HG03575 (cell line): ENCODE data around the gene FBXW5.

Source experiments
- ATAC-seq: cut with Tn5 transposase; IDR thresholded peaks from one replicate; pipeline ENCODE4 v1.9.1; 2021; ENCODE audit not compliant: unreplicated experiment, insufficient number of reproducible peaks, low FRiP score; ENCODE audit errors: extremely low read depth

Gene FBXW5

GRCh38 chr9:136940526-136941230 is 3.9 kb downstream of the FBXW5 start:
- ATAC-seq, result no peak

DNA sequence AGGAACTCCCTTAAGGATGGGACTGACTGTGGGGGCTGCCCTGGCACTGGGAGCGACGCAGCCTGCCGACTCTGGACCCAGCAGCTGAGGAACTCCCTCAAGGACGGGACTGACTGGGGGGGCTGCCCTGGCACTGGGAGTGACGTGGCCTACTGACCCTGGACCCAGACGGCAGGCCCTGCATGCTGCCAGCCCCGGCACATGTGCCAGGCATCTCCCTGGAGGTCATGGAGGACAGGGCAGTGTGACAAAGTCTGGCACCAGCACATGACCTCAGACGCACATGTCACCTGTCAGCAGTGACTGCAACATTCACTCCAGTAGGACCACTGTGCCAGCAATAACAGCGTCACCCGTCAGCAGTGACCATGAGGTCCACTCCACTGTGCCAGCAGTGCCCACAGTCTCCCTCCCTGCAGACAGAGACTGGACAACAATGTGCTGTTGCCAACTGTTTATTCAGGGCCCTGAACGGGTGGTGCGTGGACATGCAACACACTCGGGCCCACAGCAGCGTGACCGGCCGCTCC is 4.5 kb downstream of the FBXW5 start:
- no peak for ATAC-seq

DNA sequence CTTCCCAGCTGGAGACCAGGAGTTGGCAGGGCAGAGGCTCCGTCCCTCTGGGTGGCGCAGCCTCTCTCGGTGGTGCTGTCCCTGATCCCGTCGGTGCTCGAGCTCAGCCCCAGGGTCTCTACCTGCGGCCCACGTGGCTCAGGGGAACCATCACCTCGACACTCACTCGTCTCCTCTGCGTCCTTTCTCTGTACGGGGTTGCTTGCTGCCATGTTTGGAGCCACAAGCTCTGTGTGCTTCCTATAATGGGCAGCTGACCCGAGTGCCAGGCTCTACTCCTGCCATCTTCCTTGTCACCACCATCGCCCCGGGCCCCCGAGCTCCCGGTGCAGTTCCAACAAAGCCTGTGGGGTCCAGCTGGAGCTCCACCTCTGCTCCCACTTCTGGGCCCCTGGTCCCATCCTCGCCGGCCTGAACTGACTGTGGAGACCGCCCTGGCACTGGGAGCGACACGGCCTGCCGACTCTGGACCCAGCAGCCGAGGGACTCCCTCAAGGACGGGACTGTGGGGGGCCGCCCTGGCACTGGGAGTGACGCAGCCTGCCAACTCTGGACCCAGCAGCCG is 5.0 kb downstream of the FBXW5 start:
- ATAC-seq, result no peak

DNA sequence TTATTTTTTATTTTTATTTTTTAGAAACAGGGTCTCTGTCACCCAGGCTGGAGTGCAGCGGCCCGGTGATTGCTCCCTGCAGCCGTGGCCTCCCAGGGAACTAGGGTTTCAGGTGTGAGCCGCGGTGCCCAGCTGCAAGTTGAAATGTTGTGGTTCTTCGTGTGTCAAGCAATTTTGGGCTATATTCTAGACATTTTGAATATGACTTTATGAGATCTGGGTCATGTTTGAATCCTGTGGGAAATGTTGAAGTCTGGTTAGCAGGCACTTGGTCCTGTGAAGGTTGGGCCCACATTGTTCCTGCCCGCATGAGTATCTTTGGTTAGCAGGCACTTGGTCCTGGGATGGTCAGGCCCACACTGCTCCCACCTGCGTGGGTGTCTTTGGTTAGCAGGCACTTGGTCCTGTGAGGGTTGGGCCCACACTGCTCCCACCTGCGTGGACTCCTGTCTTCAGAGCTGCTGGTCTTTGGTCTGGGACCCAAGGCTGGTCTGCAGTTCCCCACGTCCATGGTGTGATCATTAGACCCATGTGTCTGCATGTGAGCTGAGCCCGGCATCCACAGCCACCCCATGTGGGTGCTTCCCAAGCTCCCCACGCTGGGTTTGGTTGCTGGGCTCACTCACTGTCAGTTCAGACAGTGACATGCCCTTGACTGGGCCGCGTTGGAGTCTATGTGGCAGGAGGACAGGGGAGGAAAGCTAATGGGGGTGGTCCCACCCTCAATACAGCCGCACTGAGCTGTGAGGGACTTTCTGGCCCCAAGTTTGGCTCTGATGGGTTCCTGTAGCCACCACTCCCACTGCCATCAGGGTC is 7.1 kb downstream of the FBXW5 start:
- no peak for ATAC-seq

DNA sequence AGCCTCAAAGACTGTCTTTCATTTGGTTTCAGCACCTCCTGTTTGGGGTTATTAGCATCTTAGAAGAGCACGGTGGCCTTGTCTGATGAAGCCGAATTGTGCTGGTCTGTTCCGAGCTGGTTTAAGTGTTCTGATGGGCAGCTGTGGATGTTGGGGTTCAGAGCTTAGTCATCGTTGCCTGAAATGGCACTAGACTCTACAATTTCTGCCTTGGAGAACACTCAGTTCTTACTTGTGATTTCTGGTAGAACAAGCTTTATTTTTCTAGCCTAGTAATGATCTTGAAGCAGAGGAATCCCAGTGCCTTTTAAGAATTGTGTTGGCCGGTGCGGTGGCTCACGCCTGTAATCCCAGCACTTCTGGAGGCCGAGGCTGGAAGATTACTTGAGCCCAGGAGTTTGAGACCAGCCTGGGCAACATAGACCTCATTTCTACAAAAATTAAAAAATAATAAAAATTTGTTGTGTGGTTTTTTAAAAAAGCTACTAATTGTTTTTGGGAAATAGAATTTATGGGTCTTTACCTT is 7.8 kb downstream of the FBXW5 start:
- ATAC-seq, result no peak

DNA sequence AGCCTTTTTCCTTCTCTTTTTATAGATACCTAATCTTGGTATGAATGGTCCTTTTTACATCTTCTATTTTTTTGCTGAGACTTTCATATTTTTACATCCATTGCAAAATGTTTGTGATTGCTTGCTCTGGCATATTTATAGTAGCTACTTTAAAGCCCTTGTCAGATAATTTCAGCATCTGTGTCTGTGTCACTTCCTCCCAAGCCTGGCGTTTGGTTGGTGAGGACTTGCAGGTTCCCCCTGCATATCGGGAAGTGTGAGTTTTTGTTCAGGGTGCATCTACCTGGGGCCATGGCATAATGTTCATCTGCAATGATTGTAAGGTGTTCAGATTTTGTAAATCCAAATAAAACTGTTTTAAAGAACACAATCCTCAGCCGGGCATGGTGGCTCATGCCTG is 8.9 kb downstream of the FBXW5 start:
- no peak for ATAC-seq

DNA sequence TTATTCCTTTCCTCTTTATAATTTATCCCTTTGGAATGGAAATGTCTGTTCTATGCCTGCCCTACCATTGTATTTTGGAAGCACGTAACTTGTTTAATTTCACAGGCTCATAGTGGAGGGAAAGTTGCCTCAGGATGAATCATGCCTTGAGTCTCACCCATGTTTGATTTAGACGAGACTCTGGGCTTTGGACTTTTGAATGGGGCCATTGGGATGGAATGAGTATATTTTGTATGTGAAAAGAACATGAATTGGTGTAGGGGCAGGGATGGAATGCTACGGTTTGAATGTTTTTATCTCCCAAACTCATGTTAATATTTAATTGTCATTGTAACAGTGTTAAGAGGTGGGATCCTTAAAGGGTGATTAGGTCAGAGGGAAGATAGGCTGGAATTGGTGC is 10.3 kb downstream of the FBXW5 start:
- no peak for ATAC-seq

GRCh38 chr9:136931611-136932130 is 12.9 kb downstream of the FBXW5 start:
- no peak for ATAC-seq

- ATAC-seq, result no peak
Observed at GRCh38 chr9:136930014-136930413, 14.5 kb downstream of the FBXW5 start.

- no peak for ATAC-seq
Observed at GRCh38 chr9:136928591-136928990, 15.9 kb downstream of the FBXW5 start.

- no peak for ATAC-seq
Observed at GRCh38 chr9:136927343-136928271, 16.9 kb downstream of the FBXW5 start.

DNA sequence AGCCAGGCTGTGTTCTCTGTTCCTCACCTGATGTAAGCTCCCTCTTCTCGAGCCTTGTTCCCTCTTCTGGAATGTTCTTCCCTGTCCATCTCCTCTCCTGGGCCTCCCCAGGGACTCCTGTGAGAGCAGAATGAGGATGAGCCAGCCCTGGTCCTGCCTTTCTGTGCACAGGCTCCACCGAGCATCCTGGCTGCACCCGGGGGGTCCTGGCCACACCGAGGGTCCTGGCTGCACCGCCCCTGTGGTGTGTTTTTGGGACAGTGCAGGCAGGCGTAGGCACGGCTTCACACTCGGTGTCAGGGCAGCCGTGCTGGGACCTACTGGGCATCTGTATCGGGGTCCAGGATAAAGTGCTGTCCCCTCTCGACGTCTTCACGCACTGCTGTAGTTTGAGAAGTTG is 17.8 kb downstream of the FBXW5 start:
- ATAC-seq, result no peak

DNA sequence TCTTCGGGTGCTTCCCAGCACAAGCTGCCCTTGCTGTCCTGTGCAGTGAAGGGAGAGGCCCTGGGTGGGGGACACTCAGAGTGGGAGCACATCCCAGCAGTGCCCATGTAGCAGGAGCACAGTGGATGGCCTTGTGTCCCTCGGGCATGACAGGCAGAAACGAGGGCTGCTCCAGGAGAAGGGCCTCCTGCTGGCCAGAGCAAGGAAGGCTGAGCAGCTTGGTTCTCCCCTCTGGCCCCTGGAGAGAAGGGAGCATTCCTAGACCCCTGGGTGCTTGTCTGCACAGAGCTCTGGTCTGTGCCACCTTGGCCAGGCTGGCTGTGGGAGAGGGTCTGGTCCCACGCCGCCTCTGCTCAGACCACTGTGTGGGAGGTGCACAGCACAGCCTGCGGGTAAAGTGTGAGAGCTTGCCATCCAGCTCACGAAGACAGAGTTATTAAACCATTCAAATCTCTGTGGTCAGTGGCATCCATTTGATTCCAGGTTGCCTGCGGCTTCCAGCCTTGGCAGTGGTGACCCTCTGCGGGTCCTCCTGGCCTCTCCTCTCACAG is 18.3 kb downstream of the FBXW5 start:
- ATAC-seq, result no peak

GRCh38 chr9:136925414-136926153 is 19.0 kb downstream of the FBXW5 start:
- ATAC-seq, result no peak

- no peak for ATAC-seq
Observed at GRCh38 chr9:136923881-136924280, 20.7 kb downstream of the FBXW5 start.

- ATAC-seq, result no peak
Observed at GRCh38 chr9:136922540-136922939, 22.0 kb downstream of the FBXW5 start.

- ATAC-seq, result no peak
Observed at GRCh38 chr9:136921718-136922117, 22.8 kb downstream of the FBXW5 start.

- no peak for ATAC-seq
Observed at GRCh38 chr9:136921307-136921706, 23.2 kb downstream of the FBXW5 start.
